ENCODE results near the gene PTPN1.

GRCh38 chr20:50519036-50519762 is 9.0 kb downstream of the PTPN1 start:
- no peak for TF ChIP-seq CEBPB (IDR thresholded peaks at IDR 0.05; ENCODE audit: low read depth, low read length)
- TF ChIP-seq, protein P1, sequence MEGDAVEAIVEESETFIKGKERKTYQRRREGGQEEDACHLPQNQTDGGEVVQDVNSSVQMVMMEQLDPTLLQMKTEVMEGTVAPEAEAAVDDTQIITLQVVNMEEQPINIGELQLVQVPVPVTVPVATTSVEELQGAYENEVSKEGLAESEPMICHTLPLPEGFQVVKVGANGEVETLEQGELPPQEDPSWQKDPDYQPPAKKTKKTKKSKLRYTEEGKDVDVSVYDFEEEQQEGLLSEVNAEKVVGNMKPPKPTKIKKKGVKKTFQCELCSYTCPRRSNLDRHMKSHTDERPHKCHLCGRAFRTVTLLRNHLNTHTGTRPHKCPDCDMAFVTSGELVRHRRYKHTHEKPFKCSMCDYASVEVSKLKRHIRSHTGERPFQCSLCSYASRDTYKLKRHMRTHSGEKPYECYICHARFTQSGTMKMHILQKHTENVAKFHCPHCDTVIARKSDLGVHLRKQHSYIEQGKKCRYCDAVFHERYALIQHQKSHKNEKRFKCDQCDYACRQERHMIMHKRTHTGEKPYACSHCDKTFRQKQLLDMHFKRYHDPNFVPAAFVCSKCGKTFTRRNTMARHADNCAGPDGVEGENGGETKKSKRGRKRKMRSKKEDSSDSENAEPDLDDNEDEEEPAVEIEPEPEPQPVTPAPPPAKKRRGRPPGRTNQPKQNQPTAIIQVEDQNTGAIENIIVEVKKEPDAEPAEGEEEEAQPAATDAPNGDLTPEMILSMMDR (conservative IDR thresholded peaks at IDR 0.05; ENCODE audit: low read depth, low read length), result no peak
- no peak for TF ChIP-seq RFX5 (IDR thresholded peaks at IDR 0.05; ENCODE audit: low read depth, low read length)
- TF ChIP-seq FOS (IDR thresholded peaks at IDR 0.05; ENCODE audit: low read depth, low read length), result no peak
- TF ChIP-seq POLR2A (IDR thresholded peaks at IDR 0.05; ENCODE audit: low read depth, low read length), result no peak
- no peak for TF ChIP-seq SMC3 (IDR thresholded peaks at IDR 0.05; ENCODE audit: low read depth, low read length)
